ENCODE results near the gene TLCD3A.

TLCD3A gene

DNA sequence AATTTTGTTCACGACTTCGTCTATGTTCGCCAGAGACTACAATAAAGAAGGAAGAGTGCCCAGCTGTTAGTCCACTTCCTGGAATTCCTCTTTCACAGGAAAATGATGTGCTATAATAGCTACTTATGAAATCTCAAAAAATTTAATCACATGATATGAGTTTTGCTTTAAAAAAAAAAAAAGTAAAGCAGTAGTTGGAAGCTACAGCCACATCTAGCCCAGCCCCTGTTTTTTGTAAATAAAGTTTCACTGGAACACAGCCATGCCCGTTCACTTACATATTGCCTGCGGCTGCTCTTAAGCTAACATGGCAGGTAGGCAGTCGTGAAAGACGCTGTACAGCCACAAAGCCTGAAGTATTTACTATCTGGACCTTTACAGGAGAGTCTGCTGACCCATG is 33.1 kb upstream of the TLCD3A start:
- no peaks in the 10 kb centered on the region for H3K4me1 ChIP-seq (ENCODE audit: insufficient read depth, insufficient read length)
- no peaks in the 10 kb centered on the region for H3K27me3 ChIP-seq (ENCODE audit: insufficient read depth, insufficient read length)
- peaks cover 43% of the 10 kb centered on the region for H3K36me3 ChIP-seq (ENCODE audit: insufficient read depth, insufficient read length, low read length)
- TF ChIP-seq ZNF274 (IDR thresholded peaks at IDR 0.05; ENCODE audit: low read depth, low read length), result no peak
- no peak for TF ChIP-seq YY1 (IDR thresholded peaks at IDR 0.05; ENCODE audit: insufficient read depth, insufficient read length)
- no peak for TF ChIP-seq SUZ12 (IDR thresholded peaks at IDR 0.05; ENCODE audit: extremely low read depth, insufficient read depth, insufficient read length)
- no peaks in the 10 kb centered on the region for H3K9me3 ChIP-seq (ENCODE audit: insufficient read depth, low read length)
- H3K4me3 ChIP-seq (ENCODE audit: insufficient read length, low read depth), result no peak overlapping the region
- H3K9ac ChIP-seq (ENCODE audit: insufficient read length, low read depth), result no peak overlapping the region
- DNase-seq (ENCODE audit: low read depth, low spot score), result no peak

DNA sequence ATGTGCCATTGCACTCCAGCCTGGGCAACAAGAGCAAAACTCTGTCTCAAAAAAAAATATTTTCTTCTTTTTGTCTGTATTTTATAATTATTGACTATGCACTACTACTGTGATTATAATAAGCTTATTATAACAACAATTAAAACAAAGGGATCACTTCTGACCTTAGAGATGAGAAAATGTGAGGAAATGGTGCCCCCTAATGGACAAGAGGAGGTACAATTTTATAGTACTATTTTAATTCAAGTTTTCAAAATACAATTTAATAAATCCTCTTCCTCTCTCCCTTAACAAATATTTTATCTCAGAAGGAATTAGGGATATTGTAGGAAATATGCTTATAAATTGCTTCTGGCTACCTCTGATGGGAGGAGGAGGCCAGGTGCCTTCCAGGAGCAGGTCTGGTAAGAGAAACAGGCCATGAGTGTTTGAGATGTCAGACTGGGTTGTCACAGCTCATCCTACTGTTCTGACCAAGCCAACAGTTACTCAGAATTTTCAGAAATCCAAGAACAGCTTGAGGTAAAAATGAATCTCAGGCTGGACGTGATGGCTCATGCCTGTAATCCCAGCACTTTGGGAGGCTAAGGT is 31.8 kb upstream of the TLCD3A start:
- H3K9ac ChIP-seq (ENCODE audit: insufficient read length, low read depth), result no peak overlapping the region
- no peaks in the 10 kb centered on the region for H3K27me3 ChIP-seq (ENCODE audit: insufficient read depth, insufficient read length)
- no peaks in the 10 kb centered on the region for H3K9me3 ChIP-seq (ENCODE audit: insufficient read depth, low read length)
- H3K36me3 ChIP-seq (ENCODE audit: insufficient read depth, insufficient read length, low read length), result peaks cover 41% of the 10 kb centered on the region
- TF ChIP-seq SUZ12 (IDR thresholded peaks at IDR 0.05; ENCODE audit: extremely low read depth, insufficient read depth, insufficient read length), result no peak
- no peak for TF ChIP-seq YY1 (IDR thresholded peaks at IDR 0.05; ENCODE audit: insufficient read depth, insufficient read length)
- TF ChIP-seq ZNF274 (IDR thresholded peaks at IDR 0.05; ENCODE audit: low read depth, low read length), result no peak
- H3K4me1 ChIP-seq (ENCODE audit: insufficient read depth, insufficient read length), result no peaks in the 10 kb centered on the region
- DNase-seq (ENCODE audit: low read depth, low spot score), result no peak
- no peak overlapping the region for H3K4me3 ChIP-seq (ENCODE audit: insufficient read length, low read depth)

DNA sequence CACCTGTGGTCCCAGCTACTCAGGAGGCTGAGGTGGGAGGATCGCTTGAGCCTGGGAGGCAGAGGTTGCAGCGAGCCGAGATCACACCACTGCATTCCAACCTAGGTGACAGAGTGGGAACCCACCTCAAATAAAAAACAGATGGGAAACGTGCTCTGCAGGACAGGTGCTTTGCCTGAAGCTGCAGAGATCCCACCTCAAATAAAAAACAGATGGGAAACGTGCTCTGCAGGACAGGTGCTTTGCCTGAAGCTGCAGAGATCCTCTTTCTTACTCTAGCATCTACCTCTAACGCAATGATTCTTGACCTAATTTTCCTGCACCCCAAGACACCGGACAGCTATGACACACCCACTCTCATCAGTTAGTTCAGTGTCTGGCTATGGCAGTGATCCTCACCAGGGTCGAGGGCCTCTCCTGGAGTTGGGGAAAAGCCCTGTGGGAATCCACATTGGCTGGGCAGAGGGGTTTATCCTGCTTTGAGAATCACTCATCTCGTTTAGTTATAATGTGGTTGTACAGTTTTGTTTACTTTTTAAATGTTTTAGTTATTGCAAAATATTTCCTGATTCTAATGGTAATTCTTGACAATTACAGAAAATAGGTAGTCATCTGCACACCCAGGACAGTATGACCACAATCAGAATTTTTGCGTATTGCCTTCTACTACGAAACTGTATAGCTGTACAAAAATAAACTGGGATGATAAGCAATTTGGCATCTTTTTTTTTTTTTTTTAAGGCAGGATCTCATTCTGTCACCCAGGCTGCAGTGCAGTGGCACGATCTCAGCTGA is 29.1 kb upstream of the TLCD3A start:
- Histone ChIP-seq H3K9ac (ENCODE audit: insufficient read length, low read depth) (no peak overlapping the region), H3K27me3 (ENCODE audit: insufficient read depth, insufficient read length) (no peaks in the 10 kb centered on the region), H3K9me3 (ENCODE audit: insufficient read depth, low read length) (no peaks in the 10 kb centered on the region), H3K36me3 (ENCODE audit: insufficient read depth, insufficient read length, low read length) (peaks cover 37% of the 10 kb centered on the region), H3K4me3 (ENCODE audit: insufficient read length, low read depth) (no peak overlapping the region), H3K4me1 (ENCODE audit: insufficient read depth, insufficient read length) (no peaks in the 10 kb centered on the region)
- TF ChIP-seq YY1 (IDR thresholded peaks at IDR 0.05; ENCODE audit: insufficient read depth, insufficient read length), result no peak
- TF ChIP-seq ZNF274 (IDR thresholded peaks at IDR 0.05; ENCODE audit: low read depth, low read length), result no peak
- TF ChIP-seq SUZ12 (IDR thresholded peaks at IDR 0.05; ENCODE audit: extremely low read depth, insufficient read depth, insufficient read length), result no peak
- DNase-seq (ENCODE audit: low read depth, low spot score), result no peak

DNA sequence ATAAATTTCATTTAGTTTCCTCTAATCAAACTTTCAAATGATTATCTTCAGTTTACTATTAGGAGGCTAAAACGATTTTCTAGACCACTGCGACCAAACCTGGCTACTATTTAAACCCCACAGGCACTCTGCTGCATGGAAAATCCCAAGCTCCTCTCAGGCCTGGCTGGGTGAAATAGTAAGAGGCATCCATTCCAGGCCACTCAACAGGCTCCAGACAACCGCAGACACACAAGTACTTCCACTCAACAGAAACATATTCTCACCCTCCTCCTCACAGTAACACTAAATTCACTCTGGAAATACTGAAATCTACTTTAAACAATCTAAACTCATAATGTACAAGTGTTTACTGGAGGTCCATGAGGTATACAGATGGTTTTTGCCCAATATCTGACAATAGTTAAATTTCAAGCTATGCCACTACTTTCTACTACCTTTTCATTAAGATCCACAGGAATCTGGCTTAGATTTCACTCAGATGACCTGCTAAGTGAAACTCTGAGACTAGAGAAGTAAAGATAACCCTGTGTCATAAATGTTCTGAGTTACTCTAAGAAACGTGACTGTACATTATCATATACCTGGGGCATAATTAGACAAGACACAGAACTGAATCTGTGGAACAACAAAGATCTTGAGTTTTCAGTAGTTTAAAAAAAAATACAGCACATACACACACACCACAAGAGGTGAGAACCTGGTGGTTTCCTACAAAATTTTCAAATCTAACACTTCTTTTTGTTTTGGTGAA is 28.1 kb upstream of the TLCD3A start:
- TF ChIP-seq ZNF274 (IDR thresholded peaks at IDR 0.05; ENCODE audit: low read depth, low read length) (no peak), YY1 (IDR thresholded peaks at IDR 0.05; ENCODE audit: insufficient read depth, insufficient read length) (no peak), SUZ12 (IDR thresholded peaks at IDR 0.05; ENCODE audit: extremely low read depth, insufficient read depth, insufficient read length) (no peak)
- H3K36me3 ChIP-seq (ENCODE audit: insufficient read depth, insufficient read length, low read length), result peaks cover 39% of the 10 kb centered on the region
- H3K9ac ChIP-seq (ENCODE audit: insufficient read length, low read depth), result no peak overlapping the region
- H3K4me3 ChIP-seq (ENCODE audit: insufficient read length, low read depth), result no peak overlapping the region
- H3K9me3 ChIP-seq (ENCODE audit: insufficient read depth, low read length), result no peaks in the 10 kb centered on the region
- no peaks in the 10 kb centered on the region for H3K27me3 ChIP-seq (ENCODE audit: insufficient read depth, insufficient read length)
- no peak for DNase-seq (ENCODE audit: low read depth, low spot score)
- no peaks in the 10 kb centered on the region for H3K4me1 ChIP-seq (ENCODE audit: insufficient read depth, insufficient read length)

DNA sequence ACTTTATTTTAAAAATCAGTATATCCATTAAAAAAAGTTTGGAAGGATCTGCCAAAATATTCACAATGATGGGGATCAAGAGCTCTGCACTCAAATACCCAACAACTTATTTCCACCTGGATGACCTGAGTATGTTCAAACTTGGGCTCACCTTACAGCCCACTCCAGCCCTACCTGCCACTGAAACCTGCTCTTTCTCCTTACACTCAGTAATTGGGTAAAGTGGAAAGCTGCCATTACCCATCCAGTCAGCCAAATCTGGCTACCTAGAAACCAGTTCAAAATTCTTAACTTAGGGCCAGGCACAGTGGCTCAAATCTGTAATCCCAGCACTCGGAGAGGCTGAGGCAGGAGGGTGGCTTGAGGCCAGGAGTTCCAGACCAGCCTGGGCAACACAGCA is 27.4 kb upstream of the TLCD3A start:
- Histone ChIP-seq H3K9ac (ENCODE audit: insufficient read length, low read depth) (no peak overlapping the region), H3K9me3 (ENCODE audit: insufficient read depth, low read length) (no peaks in the 10 kb centered on the region), H3K36me3 (ENCODE audit: insufficient read depth, insufficient read length, low read length) (peaks cover 41% of the 10 kb centered on the region), H3K4me3 (ENCODE audit: insufficient read length, low read depth) (no peak overlapping the region), H3K27me3 (ENCODE audit: insufficient read depth, insufficient read length) (no peaks in the 10 kb centered on the region), H3K4me1 (ENCODE audit: insufficient read depth, insufficient read length) (no peaks in the 10 kb centered on the region)
- no peak for DNase-seq (ENCODE audit: low read depth, low spot score)
- no peak for TF ChIP-seq SUZ12 (IDR thresholded peaks at IDR 0.05; ENCODE audit: extremely low read depth, insufficient read depth, insufficient read length)
- no peak for TF ChIP-seq ZNF274 (IDR thresholded peaks at IDR 0.05; ENCODE audit: low read depth, low read length)
- TF ChIP-seq YY1 (IDR thresholded peaks at IDR 0.05; ENCODE audit: insufficient read depth, insufficient read length), result no peak

DNA sequence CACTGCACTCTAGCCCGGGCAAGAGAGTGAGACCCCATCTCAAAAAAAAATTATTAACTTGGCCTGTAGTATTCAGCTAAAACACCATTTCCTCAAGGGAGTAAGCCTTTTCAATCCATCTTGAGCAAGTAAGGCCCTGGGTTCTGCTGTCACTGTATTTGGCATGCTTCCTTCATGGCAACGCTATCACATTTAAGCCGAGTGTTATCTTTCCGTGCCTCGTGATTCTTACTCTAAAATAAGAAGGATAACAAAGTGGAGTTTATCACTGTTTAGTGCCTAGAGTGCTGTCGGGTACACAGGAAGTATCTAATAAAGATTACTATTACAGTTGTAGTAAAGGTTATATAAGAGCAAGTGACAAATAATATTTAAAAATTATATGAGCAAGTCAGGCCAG is 26.5 kb upstream of the TLCD3A start:
- Histone ChIP-seq H3K36me3 (ENCODE audit: insufficient read depth, insufficient read length, low read length) (peaks cover 45% of the 10 kb centered on the region), H3K4me3 (ENCODE audit: insufficient read length, low read depth) (no peak overlapping the region), H3K9me3 (ENCODE audit: insufficient read depth, low read length) (no peaks in the 10 kb centered on the region), H3K9ac (ENCODE audit: insufficient read length, low read depth) (no peak overlapping the region), H3K4me1 (ENCODE audit: insufficient read depth, insufficient read length) (no peaks in the 10 kb centered on the region), H3K27me3 (ENCODE audit: insufficient read depth, insufficient read length) (no peaks in the 10 kb centered on the region)
- no peak for DNase-seq (ENCODE audit: low read depth, low spot score)
- TF ChIP-seq YY1 (IDR thresholded peaks at IDR 0.05; ENCODE audit: insufficient read depth, insufficient read length) (no peak), ZNF274 (IDR thresholded peaks at IDR 0.05; ENCODE audit: low read depth, low read length) (no peak), SUZ12 (IDR thresholded peaks at IDR 0.05; ENCODE audit: extremely low read depth, insufficient read depth, insufficient read length) (no peak)

DNA sequence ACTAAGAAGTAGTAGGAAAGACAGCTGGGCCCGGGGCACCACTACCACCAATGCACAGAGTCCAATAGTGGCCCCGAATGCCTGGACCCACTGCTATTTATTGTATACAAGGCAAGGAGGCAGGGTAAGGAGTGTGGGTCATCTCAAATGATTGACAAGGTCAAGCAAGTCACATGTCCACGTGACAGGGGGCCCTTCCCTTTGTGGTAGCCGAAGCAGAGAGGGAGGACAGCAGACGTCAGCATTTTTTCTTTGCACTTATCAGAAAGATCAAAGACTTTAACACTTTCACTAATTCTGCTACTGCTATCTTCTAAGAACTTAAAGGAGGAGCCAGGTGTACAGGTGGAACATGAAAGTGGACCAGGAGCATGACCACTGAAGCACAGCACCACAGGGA is 24.3 kb upstream of the TLCD3A start:
- DNase-seq (ENCODE audit: low read depth, low spot score), result no peak
- Histone ChIP-seq H3K9ac (ENCODE audit: insufficient read length, low read depth) (no peak overlapping the region), H3K27me3 (ENCODE audit: insufficient read depth, insufficient read length) (no peaks in the 10 kb centered on the region), H3K4me3 (ENCODE audit: insufficient read length, low read depth) (no peak overlapping the region), H3K36me3 (ENCODE audit: insufficient read depth, insufficient read length, low read length) (peaks cover 42% of the 10 kb centered on the region), H3K4me1 (ENCODE audit: insufficient read depth, insufficient read length) (no peaks in the 10 kb centered on the region), H3K9me3 (ENCODE audit: insufficient read depth, low read length) (no peaks in the 10 kb centered on the region)
- TF ChIP-seq SUZ12 (IDR thresholded peaks at IDR 0.05; ENCODE audit: extremely low read depth, insufficient read depth, insufficient read length), result no peak

All from NT2/D1 (cell line).